ENCODE measurements around the gene HDAC4.
"Not testable (repeated sequence)": the region's sequence is repeated elsewhere in the genome, so short reads cannot be mapped to it uniquely, and the experiment has no call there.

GRCh38 chr2:239280296-239281017, 120.4 kb downstream of the HDAC4 start:
- not testable (repeated sequence) for TF ChIP-seq RORB (CRISPR knock-in tag; IDR thresholded peaks at IDR 0.05); FOXK1 (CRISPR knock-in tag; IDR thresholded peaks at IDR 0.05); CTCF (IDR thresholded peaks at IDR 0.05); CREM (CRISPR knock-in tag; IDR thresholded peaks at IDR 0.05); USF2 (CRISPR knock-in tag; IDR thresholded peaks at IDR 0.05); PREB (CRISPR knock-in tag; IDR thresholded peaks at IDR 0.05; ENCODE audit: borderline replicate concordance); ATF1 (CRISPR knock-in tag; IDR thresholded peaks at IDR 0.05)

All from WTC11 (cell line).